Body of pancreas (tissue), 4 donors: ENCODE results near the gene ARHGEF2. TPM values are rescaled to one million over a fixed set of nuclear protein-coding genes. Genes with fewer than 3 reads are reported as not detected.

Experiments used
- ATAC-seq: fragments of 150-250 bp; one replicate; pipeline ENCODE4 v1.9.1; 2016
- DNase-seq, 4 donors: peaks; one replicate each; pipeline ENCODE4 v3.0.0-alpha.2; 2019
- H3K27ac ChIP-seq, 4 donors: fragments of 200-600 bp; sonication (generic); 1 replicate in 3 of 4; 2 replicates in 1 of 4; pipeline versions ENCODE4 v1.5.1 to v1.6.1; 2016 to 2019; ENCODE audit warnings: mild to moderate bottlenecking in 1 of 4, mixed read lengths in 1 of 4, moderate library complexity in 1 of 4
- H3K27me3 ChIP-seq, 2 donors: fragments of 200-600 bp; sonication (generic); one replicate each; pipeline ENCODE4 v1.6.0; 2016; ENCODE audit warnings: mild to moderate bottlenecking in 1 of 2
- H3K36me3 ChIP-seq, 2 donors: fragments of 200-600 bp; sonication (generic); replicated peaks in 1 of 2; 2 replicates each; pipeline ENCODE4 v1.5.1; 2016; ENCODE audit warnings: low read depth in 2 of 2; ENCODE audit not compliant: insufficient read depth in 1 of 2
- H3K4me1 ChIP-seq: fragments of 200-600 bp; sonication (generic); one replicate; pipeline ENCODE4 v1.6.0; 2016
- H3K4me3 ChIP-seq, 2 donors: fragments of 200-600 bp; sonication (generic); 1 replicate in 1 of 2; 2 replicates in 1 of 2; pipeline ENCODE4 v1.5.1; 2016 to 2019
- H3K9me3 ChIP-seq, 3 donors: fragments of 200-600 bp; sonication (generic); 1 replicate in 2 of 3; 2 replicates in 1 of 3; pipeline ENCODE4 v1.5.1; 2016
- POLR2A ChIP-seq, 3 donors: fragments of 450-650 bp; IDR thresholded peaks; one replicate each; pipeline ENCODE4 v1.6.1; 2016; ENCODE audit warnings: antibody characterized with exemption in 3 of 3, mild to moderate bottlenecking in 2 of 3
- WGBS, 2 donors: methylation state at CpG; one replicate each; pipeline ENCODE4 v1.1.5; 2017; 5-methylcytosine and 5-hydroxymethylcytosine counted together
- intact Hi-C: fragments of 100-400 bp; cut with DNase I; formaldehyde crosslinking; loops from one replicate; pipeline ENCODE4 v1.15.1; 2023
- total RNA-seq, 2 donors: library from RNA; depleted of rRNA; stranded (reverse); fragments of >200 nt; gene quantifications; one replicate each; pipeline ENCODE4 v1.1.0, GENCODE V29; 2016
- TF ChIP-seq, protein P1 (sequence below), 7 experiments: fragments of 450-650 bp in 4 of 7; fragments of 200-600 bp in 3 of 7; sonication (generic) in 3 of 7; IDR thresholded peaks; one replicate each; pipeline ENCODE4 v1.5.1; 2016 to 2019; ENCODE audit warnings: antibody characterized with exemption in 7 of 7

Gene ARHGEF2
- total RNA-seq, 2 donors from 2014 or later = 31.9 to 32.6 TPM

DNA sequence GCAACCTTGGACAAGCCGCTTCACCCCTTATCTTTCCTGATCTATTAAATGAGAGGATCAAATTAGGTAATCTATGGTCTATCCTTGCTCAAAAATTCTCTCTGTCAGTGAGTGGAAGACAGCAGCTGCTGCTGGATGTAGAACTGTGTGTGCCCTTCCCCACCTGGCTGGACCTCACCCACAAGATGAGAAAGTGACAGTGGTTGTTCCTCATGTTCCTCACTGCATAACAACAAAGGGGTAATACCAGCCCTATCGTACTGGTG, 25.5 kb upstream of the ARHGEF2 start:
- DNase-seq (no peak), ATAC-seq (no peak)
- peaks cover 4% of the 10 kb centered on the region for H3K4me1 ChIP-seq
- intact Hi-C loops = no loop called here
- H3K4me3 ChIP-seq = no peak overlapping the region
- H3K36me3 ChIP-seq = no peaks in the 10 kb centered on the region
- no peak overlapping the region for H3K27ac ChIP-seq
- WGBS, 2 donors = 28 to 35% methylated on average over 2 of the region's 2 CpGs
- H3K27me3 ChIP-seq = no peaks in the 10 kb centered on the region
- TF ChIP-seq POLR2A (IDR thresholded peaks at IDR 0.05) = no peak
- TF ChIP-seq, protein P1, sequence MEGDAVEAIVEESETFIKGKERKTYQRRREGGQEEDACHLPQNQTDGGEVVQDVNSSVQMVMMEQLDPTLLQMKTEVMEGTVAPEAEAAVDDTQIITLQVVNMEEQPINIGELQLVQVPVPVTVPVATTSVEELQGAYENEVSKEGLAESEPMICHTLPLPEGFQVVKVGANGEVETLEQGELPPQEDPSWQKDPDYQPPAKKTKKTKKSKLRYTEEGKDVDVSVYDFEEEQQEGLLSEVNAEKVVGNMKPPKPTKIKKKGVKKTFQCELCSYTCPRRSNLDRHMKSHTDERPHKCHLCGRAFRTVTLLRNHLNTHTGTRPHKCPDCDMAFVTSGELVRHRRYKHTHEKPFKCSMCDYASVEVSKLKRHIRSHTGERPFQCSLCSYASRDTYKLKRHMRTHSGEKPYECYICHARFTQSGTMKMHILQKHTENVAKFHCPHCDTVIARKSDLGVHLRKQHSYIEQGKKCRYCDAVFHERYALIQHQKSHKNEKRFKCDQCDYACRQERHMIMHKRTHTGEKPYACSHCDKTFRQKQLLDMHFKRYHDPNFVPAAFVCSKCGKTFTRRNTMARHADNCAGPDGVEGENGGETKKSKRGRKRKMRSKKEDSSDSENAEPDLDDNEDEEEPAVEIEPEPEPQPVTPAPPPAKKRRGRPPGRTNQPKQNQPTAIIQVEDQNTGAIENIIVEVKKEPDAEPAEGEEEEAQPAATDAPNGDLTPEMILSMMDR (IDR thresholded peaks at IDR 0.05) = no peak
- H3K9me3 ChIP-seq = no peaks in the 10 kb centered on the region

DNA sequence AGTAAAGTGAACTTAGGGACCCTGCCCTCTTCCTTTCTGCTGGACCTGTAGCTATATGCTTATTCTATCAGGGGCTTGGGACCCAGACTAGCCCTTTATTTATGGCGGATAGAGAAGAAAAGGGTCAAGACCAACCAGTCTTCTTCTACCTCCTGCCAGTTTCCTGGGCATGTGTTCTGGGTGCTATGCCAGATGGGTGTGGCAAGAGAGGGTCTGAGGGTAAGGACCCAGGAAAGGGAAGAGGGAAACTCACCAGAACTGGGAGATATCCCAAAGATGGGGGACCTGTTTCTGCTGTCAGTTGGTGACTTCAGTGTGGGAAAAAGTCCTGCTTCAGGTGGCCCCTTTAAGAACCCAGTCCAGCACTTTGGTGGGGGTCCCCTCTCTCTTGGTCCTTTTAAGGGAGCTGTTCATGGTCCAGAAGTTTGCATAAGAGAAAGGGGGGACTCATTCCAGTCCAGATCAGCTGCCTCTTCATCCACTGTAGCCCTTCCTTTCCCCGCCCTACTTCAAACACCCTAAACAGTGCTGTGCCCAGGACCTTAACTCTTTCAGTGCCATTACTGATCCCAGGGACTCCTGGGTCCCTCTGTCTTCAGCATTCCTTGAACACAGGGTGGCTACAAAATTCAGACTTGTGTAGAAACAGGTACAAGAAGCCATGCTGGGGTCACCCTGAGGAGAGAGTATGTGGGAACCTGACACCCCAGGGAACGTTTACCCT, 24.0 kb upstream of the ARHGEF2 start:
- Histone ChIP-seq H3K4me3 (no peak overlapping the region), H3K27me3 (no peaks in the 10 kb centered on the region), H3K9me3 (no peaks in the 10 kb centered on the region), H3K4me1 (peaks cover 4% of the 10 kb centered on the region), H3K27ac (no peak overlapping the region), H3K36me3 (no peaks in the 10 kb centered on the region)
- intact Hi-C loops = no loop called here
- DNase-seq (no peak), ATAC-seq (no peak)
- WGBS, 2 donors = 68 to 72% methylated on average over 3 of the region's 3 CpGs
- TF ChIP-seq POLR2A (IDR thresholded peaks at IDR 0.05) = no peak
- TF ChIP-seq, protein P1 (IDR thresholded peaks at IDR 0.05) = no peak

DNA sequence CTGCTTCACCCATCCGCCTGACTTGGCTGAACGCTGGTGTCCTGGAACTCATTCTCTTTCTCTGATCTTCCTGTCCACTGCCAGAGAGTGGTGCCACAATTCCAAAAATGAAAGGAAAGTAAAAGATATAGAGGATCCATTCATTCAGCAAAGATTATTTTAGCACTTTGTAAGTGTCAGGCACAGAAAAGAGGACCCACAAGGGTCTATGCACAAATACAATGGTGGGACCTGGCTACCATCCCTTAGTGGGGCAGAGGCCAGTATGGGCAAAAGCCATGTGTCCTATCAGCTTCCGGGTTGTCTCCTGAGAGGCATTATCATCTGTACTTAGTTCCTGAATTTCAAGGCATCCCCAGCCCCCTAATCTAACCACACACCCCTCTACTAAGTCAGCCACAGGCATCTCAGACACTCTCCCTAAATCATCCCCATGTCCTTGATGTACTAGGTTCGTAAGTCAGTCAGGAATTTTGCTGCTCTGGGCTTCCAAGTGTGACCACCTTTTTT, 23.4 kb upstream of the ARHGEF2 start:
- no peak for ATAC-seq
- 40 to 56% methylated on average over 4 of the region's 4 CpGs for WGBS, 2 donors
- Histone ChIP-seq H3K27ac (no peak overlapping the region), H3K9me3 (no peaks in the 10 kb centered on the region), H3K27me3 (no peaks in the 10 kb centered on the region), H3K36me3 (no peaks in the 10 kb centered on the region), H3K4me1 (peaks cover 4% of the 10 kb centered on the region), H3K4me3 (no peak overlapping the region)
- intact Hi-C loops = no loop called here
- DNase-seq = no peak
- no peak for TF ChIP-seq POLR2A (IDR thresholded peaks at IDR 0.05)

DNA sequence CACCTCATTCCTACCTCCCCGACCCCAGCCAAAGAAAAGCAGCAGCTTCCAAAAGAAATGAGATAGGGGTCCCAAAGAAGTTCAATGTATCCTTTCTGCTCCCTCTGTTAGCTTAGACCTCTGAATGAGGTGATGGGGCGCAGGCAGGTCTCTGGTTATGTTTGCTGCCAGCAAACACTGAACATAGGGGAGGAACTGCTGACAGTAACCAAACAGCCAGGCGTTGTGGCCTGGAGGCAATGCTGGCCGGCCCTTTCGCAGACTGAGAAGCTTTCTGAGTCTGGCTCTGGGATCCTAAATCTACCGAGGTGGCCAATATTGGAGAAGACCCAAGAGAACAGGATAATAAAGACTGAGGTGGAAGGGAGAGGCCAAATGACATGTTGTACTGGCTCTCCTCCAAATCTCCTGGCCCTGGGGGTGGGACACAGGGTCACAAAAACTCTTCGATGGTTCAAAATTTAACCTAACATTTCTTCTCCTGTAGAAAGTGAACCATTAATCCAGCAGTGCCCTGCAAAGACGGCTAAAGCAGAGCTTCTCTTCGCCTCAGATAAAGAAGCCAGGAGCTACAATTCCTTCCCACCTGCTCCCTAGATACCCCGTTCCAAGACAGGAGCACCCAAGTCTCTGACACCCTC, 22.8 kb upstream of the ARHGEF2 start:
- Histone ChIP-seq H3K27ac (no peak overlapping the region), H3K9me3 (no peaks in the 10 kb centered on the region), H3K4me3 (no peak overlapping the region), H3K36me3 (no peaks in the 10 kb centered on the region), H3K27me3 (no peaks in the 10 kb centered on the region), H3K4me1 (peaks cover 4% of the 10 kb centered on the region)
- TF ChIP-seq, protein P1 (IDR thresholded peaks at IDR 0.05) = no peak
- TF ChIP-seq POLR2A (IDR thresholded peaks at IDR 0.05) = no peak
- DNase-seq = no peak
- intact Hi-C loops = no loop called here
- no peak for ATAC-seq
- 59 to 65% methylated on average over 10 of the region's 10 CpGs for WGBS, 2 donors

DNA sequence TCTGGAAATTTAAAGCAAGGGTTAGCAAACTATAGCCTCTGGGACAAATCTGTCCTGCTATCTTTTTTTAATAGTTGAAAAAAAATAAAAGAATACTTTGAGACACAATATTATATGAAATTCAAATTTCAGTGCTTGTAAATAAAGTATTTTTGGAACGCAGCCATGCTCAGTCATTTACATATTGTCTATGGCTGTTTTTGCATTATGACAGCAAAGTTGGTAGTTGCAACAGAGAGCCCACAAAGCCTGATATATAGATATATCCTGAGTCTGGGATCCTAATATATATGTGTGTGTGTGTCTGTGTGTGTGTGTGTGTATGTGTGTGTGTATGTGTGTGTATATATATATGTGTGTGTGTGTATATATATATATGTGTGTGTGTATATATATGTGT, 21.6 kb upstream of the ARHGEF2 start:
- intact Hi-C loops = no loop called here
- 70 to 80% methylated on average over 1 of the region's 1 CpG for WGBS, 2 donors
- H3K4me1 ChIP-seq = peaks cover 4% of the 10 kb centered on the region
- H3K4me3 ChIP-seq = no peak overlapping the region
- H3K27ac ChIP-seq = no peak overlapping the region
- no peaks in the 10 kb centered on the region for H3K36me3 ChIP-seq
- TF ChIP-seq, protein P1 (IDR thresholded peaks at IDR 0.05) = no peak
- TF ChIP-seq POLR2A (IDR thresholded peaks at IDR 0.05) = no peak
- no peak for DNase-seq
- H3K27me3 ChIP-seq = no peaks in the 10 kb centered on the region
- ATAC-seq = no peak
- H3K9me3 ChIP-seq = no peaks in the 10 kb centered on the region
